C4-2B (cell line): ENCODE results near the gene P2RX1.

Experiments
- ZFX ChIP-seq: fragments of 450-650 bp; IDR thresholded peaks from 2 replicates; pipeline ENCODE4 v1.6.1; 2017
- TF ChIP-seq, protein P1 (sequence below): fragments of 450-650 bp; conservative IDR thresholded peaks from 2 replicates; pipeline ENCODE4 v1.5.1; 2017; ENCODE audit warnings: mild to moderate bottlenecking

DNA sequence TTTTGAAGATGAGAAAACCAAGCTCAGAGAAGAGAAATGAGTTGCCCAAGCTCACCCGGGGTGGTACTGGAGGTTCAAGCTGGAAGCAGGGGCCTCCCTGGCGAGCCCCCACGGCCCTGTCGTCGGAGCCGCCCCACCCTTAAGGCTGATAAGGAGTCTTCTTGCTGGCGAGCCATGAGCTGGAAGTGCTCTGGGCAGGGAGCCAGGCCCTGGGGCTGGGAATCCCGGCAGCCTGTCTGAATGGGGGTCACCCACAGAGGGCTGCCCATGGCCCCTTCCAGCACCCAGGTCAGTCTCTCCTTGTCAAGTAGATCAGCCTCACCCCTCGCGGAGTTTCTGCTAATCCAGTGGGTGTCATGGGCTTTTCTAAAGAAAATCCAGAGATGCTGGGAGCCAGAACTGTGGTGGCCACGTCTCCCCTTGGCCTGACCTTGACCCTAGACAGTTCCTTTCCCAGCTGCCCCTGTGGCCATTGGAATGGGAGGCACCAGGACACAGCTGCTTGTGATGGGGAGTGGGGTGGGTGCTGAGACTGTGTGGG is 1.2 kb upstream of the P2RX1 start:
- TF ChIP-seq, protein P1, sequence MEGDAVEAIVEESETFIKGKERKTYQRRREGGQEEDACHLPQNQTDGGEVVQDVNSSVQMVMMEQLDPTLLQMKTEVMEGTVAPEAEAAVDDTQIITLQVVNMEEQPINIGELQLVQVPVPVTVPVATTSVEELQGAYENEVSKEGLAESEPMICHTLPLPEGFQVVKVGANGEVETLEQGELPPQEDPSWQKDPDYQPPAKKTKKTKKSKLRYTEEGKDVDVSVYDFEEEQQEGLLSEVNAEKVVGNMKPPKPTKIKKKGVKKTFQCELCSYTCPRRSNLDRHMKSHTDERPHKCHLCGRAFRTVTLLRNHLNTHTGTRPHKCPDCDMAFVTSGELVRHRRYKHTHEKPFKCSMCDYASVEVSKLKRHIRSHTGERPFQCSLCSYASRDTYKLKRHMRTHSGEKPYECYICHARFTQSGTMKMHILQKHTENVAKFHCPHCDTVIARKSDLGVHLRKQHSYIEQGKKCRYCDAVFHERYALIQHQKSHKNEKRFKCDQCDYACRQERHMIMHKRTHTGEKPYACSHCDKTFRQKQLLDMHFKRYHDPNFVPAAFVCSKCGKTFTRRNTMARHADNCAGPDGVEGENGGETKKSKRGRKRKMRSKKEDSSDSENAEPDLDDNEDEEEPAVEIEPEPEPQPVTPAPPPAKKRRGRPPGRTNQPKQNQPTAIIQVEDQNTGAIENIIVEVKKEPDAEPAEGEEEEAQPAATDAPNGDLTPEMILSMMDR: no peak
- TF ChIP-seq ZFX: no peak
